Erythroblast (primary cell): Measurements from ENCODE around the gene CSMD2.

Experiments
- GATA1 ChIP-seq: IDR thresholded peaks from 2 replicates; pipeline ENCODE4 v1.6.1; 2011; ENCODE audit warnings: low read depth, mild to moderate bottlenecking, control low read depth, low read length, moderate library complexity
- POLR2A ChIP-seq: IDR thresholded peaks from 2 replicates; pipeline ENCODE4 v1.6.1; 2011; ENCODE audit warnings: mild to moderate bottlenecking, low read length

- TF ChIP-seq POLR2A, result no peak
- no peak for TF ChIP-seq GATA1
Measured at GRCh38 chr1:33849211-33849610, 315.8 kb downstream of the CSMD2 start.
